ENCODE measurements around the gene CDH13. TPM values are rescaled to one million over a fixed set of nuclear protein-coding genes. Genes with fewer than 3 reads are reported as not detected.
A peak's percentile ranks its signal among the peaks of the same experiment; 100 is the strongest.

The CDH13 gene
- total RNA-seq, 1 experiment from 2014 or later = 36.5 TPM

- DNase-seq (ENCODE audit: low read depth) = no peak
These were observed 111.9 kb downstream of the CDH13 start for GRCh38 chr16:82738699-82739098.

DNA sequence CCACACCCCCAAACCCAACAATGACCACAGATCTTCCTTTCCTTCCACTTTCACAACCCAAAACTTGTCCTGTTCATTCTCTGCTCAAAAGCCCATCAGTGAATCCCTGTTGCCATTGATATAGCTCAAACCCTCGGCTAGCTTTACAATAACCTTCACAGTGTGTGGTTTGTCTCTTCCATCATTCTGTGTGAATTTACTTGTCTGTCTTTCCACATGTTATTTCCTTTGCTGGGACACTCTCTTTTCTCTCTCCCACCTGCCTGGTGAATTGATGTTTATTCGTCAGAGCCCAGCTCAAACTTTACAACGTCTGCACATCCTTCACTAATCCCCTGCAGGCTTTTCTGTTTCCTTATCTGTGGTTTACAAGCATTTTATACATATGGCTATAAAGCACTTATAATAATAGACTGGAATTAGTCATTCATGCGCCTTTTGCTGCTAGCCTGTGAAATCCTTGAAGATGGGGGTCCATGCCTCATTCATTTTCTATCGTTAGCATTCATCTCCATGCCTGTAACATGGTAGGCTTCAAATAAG is 114.4 kb downstream of the CDH13 start:
- peak; percentile 37 for DNase-seq (ENCODE audit: low read depth)

- DNase-seq (ENCODE audit: low read depth) = no peak
These were observed 118.2 kb downstream of the CDH13 start for GRCh38 chr16:82744958-82745357.

DNA sequence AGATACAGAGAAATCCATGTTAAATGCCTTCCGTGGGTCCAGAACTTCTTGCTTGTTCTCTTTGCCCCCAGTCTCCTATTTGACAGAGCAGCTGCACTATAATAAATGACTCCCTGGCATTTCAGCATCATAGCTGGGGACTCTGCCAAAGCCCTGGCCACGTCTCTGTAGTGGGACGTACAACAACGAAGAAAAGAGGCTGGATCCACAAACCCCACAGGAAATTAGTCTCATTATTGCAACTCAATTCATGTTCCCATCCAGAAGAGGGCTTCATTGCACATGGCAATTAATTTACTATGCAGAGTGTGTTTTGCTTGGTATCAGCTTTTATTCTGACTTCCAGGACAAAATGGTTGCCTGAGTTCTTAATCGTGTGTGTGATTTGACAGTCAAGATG is 121.3 kb downstream of the CDH13 start:
- DNase-seq (ENCODE audit: low read depth) = peak; percentile 41

- DNase-seq (ENCODE audit: low read depth) = no peak
These were observed 123.3 kb downstream of the CDH13 start for GRCh38 chr16:82750068-82750467.

- DNase-seq (ENCODE audit: low read depth) = no peak
These were observed 124.3 kb downstream of the CDH13 start for GRCh38 chr16:82751020-82751419.

GRCh38 chr16:82752172-82752571 is 125.4 kb downstream of the CDH13 start:
- no peak for DNase-seq (ENCODE audit: low read depth)

DNA sequence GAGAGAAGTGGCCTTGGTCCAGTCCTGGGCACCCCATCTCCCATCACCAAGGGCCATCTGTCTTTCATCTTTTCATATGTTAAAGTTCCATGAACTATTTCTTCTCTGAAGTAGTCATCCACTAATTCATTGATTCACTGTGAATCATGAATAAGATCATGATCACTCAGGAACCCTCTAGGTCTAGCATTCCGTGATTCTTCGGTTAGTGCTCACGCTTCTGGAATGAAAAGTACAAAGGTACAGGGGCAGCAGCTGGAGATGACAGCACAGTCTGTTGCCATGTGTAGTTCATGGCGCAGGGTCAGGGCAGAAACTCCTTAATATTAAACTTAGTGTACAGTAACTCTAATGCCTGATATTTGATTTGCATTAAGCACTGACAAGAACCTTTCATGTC is 127.1 kb downstream of the CDH13 start:
- DNase-seq (ENCODE audit: low read depth) = no peak

DNA sequence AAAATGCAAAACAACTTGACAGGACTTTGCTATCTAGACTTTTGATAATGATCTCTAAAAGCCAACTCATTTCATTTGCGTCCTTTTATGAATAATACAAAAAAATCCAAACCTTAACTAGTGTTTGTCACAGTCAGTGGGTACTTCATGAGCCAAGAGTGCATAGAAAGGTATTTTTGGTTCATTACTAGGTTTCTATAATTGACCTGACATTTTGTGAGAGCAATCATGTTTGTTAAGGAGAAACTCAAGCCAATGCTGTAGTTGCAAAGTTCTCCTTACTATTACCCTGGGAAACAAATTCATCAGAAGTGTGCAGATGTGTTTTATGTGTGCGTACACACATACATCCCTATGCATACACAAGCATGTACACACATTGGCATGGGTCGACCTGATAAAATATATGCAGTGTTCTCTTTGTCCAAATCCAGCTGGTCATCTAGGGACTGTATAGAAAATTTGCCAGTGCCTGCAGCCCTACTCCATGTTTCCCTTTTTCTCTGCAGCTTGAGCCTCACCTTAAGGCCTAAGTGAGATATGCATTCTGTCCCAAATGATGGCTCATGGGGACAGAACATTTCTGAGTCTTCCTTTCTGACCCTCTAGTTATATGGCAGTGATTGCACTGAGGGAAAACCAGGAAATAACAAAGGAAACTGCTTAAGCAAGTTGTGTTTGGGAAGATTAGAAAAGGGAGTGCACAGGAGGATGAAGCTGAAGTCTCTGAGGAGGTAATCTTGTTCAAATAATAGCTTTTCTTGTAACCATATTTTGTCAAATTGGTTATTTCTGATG is 128.1 kb downstream of the CDH13 start:
- no peak for DNase-seq (ENCODE audit: low read depth)

GRCh38 chr16:82755570-82756282 is 129.0 kb downstream of the CDH13 start:
- DNase-seq (ENCODE audit: low read depth) = no peak

GRCh38 chr16:82756283-82756599 is 129.5 kb downstream of the CDH13 start:
- DNase-seq (ENCODE audit: low read depth) = peak; percentile 19

DNA sequence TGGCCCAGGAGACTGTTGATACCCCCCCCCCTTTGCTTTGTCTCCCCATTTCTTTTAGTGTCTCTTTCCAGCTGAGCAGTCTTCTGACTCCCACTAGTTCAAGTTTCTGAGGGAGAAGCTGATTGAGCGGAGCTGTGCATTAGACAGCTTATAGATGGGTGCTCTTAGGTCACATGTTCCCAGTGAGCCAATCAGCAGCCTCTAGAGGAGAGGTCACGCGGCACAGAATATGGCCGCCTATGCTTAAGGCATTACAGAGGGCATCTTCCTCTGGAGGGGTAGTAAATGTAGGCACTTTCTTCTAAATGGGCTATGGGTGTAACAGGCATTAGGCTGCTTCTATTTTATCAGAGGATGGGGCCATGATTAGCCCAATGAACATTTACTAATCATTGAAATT is 131.6 kb downstream of the CDH13 start:
- DNase-seq (ENCODE audit: low read depth) = no peak

GRCh38 chr16:82758904-82759303 is 132.1 kb downstream of the CDH13 start:
- DNase-seq (ENCODE audit: low read depth) = peak; percentile 17

DNA sequence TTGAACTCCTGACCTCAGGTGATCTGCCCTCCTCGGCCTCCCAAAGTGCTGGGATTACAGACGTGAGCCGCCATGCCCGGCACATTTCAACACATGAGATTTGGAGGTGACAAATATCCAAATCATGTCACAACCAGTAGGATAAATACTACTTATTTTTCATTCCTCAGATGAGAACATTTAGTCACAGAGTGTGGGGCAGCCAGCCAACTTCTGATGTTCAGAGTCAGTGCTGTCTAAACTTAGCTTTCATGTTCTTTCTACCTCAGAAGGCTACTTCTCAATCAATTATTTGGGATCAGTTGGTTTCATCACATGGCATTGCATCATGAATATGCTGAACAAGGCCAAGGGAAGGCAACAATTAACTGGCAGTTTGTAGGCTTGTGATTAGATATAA is 134.5 kb downstream of the CDH13 start:
- peak; percentile 53 for DNase-seq (ENCODE audit: low read depth)

- DNase-seq (ENCODE audit: low read depth) = peak; percentile 27
These were observed 135.1 kb downstream of the CDH13 start for GRCh38 chr16:82761858-82762257.

- DNase-seq (ENCODE audit: low read depth) = no peak
These were observed 136.6 kb downstream of the CDH13 start for GRCh38 chr16:82763371-82763770.

DNA sequence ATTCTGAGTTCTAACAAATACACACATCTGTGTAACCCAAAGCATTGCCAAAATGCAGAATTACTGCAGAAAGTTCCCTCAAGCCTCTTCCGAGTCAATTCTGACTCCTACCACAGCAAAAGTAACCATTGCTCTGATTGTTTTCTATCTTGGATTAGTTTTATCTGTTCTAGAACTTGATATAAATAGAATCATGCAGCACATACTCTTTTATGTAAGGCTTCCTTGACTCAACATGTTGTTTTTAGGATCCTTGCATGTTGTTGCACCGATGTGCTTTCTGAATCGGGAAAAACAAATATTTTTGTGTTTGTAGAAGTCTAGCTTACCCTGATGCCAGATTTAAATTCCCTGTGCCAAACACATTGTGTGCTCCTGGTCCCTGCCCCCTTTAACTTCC is 140.4 kb downstream of the CDH13 start:
- no peak for DNase-seq (ENCODE audit: low read depth)

- DNase-seq (ENCODE audit: low read depth) = no peak
These were observed 141.0 kb downstream of the CDH13 start for GRCh38 chr16:82767808-82768207.

GRCh38 chr16:82769845-82770244 is 143.1 kb downstream of the CDH13 start:
- DNase-seq (ENCODE audit: low read depth) = no peak

GRCh38 chr16:82772215-82772614 is 145.4 kb downstream of the CDH13 start:
- DNase-seq (ENCODE audit: low read depth) = no peak

- no peak for DNase-seq (ENCODE audit: low read depth)
These were observed 146.2 kb downstream of the CDH13 start for GRCh38 chr16:82773018-82773417.

DNA sequence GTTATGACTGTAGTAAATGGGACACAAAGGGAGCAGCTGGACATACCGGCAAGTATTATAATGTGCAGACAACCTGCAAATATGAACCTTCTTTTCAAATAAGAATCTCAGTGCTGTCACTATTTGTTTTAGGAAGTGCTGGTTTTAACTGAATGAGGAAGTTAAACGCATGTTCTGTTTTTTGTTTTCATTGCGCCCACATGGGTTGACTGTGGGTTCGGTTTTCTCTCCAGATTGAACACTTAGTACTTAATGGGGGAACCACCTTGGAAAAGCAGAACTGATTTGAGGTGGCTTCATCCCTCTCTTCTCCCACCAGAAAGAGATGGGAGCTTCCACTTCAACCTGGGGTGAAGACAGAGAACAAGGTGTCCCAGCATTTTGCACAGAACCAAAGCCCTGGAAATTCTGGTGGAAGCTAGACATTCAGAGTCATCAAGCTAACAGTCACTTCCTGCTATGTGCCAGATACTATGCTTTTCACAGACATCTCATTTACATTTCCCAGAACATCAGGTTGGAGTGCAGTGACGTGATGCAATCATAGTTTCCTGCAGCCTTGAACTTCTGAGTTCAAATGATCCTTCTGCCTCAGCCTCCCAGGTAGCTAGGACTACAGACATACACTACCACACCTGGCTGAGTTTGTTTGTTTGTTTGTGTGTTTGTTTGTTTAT is 149.8 kb downstream of the CDH13 start:
- no peak for DNase-seq (ENCODE audit: low read depth)
